ENCODE data around the gene EPHB6.
A peak's percentile ranks its signal among the peaks of the same experiment; 100 is the strongest.

Gene EPHB6

GRCh38 chr7:142833174-142834048 is 21.5 kb upstream of the EPHB6 start:
- DNase-seq, result no peak

- no peak for DNase-seq
Measured at GRCh38 chr7:142835487-142835886, 19.4 kb upstream of the EPHB6 start.

GRCh38 chr7:142836426-142836825 is 18.4 kb upstream of the EPHB6 start:
- DNase-seq, result no peak

- DNase-seq, result no peak
Measured at GRCh38 chr7:142838461-142839213, 16.2 kb upstream of the EPHB6 start.

- DNase-seq, result no peak
Measured at GRCh38 chr7:142842251-142842766, 12.6 kb upstream of the EPHB6 start.

GRCh38 chr7:142847353-142847752 is 7.5 kb upstream of the EPHB6 start:
- no peak for DNase-seq

- DNase-seq, result no peak
Measured at GRCh38 chr7:142851269-142851668, 3.6 kb upstream of the EPHB6 start.

GRCh38 chr7:142851919-142852318 is 3.0 kb upstream of the EPHB6 start:
- no peak for DNase-seq

GRCh38 chr7:142853739-142854371 is 1.0 kb upstream of the EPHB6 start:
- DNase-seq, result peak in 12 of 14 donors; percentile 16 to 80 (median 62)

- no peak for DNase-seq
Measured at GRCh38 chr7:142855114-142855743, 353 bp downstream of the EPHB6 start.

GRCh38 chr7:142855756-142856564 is 1.1 kb downstream of the EPHB6 start:
- DNase-seq, result peak in 6 of 14 donors; percentile 26 to 68 (median 42)

GRCh38 chr7:142856565-142857245 is 1.8 kb downstream of the EPHB6 start:
- DNase-seq, result peak in 1 of 14 donors; percentile 11

- no peak for DNase-seq
Measured at GRCh38 chr7:142857625-142858024, 2.7 kb downstream of the EPHB6 start.

GRCh38 chr7:142859411-142859810 is 4.5 kb downstream of the EPHB6 start:
- DNase-seq, result no peak

GRCh38 chr7:142859829-142860228 is 5.0 kb downstream of the EPHB6 start:
- DNase-seq, result no peak

GRCh38 chr7:142860968-142861367 is 6.1 kb downstream of the EPHB6 start:
- DNase-seq, result no peak

- no peak for DNase-seq
Measured at GRCh38 chr7:142862351-142862750, 7.5 kb downstream of the EPHB6 start.

GRCh38 chr7:142862786-142863400 is 8.0 kb downstream of the EPHB6 start:
- no peak for DNase-seq

GRCh38 chr7:142863891-142864685 is 9.2 kb downstream of the EPHB6 start:
- no peak for DNase-seq
